ENCODE results near the gene PDE6C. TPM values are rescaled to one million over a fixed set of nuclear protein-coding genes. Genes with fewer than 3 reads are reported as not detected.

Gene PDE6C
- total RNA-seq, 2 donors from 2014 or later: not detected

- no peak for ATAC-seq (replicated peaks)
- no peaks in the 10 kb centered on the region for H3K9me3 Mint-ChIP-seq
- no peaks in the 10 kb centered on the region for H3K4me1 Mint-ChIP-seq
- H3K27ac Mint-ChIP-seq: no peak overlapping the region
- H3K27me3 Mint-ChIP-seq: no peaks in the 10 kb centered on the region
- no peaks in the 10 kb centered on the region for H3K36me3 Mint-ChIP-seq (ENCODE audit: low read depth)
- H3K4me3 Mint-ChIP-seq: no peak overlapping the region
Measured at GRCh38 chr10:93652857-93653256, 40.5 kb downstream of the PDE6C start.

- Mint-ChIP-seq H3K27me3 (no peaks in the 10 kb centered on the region), H3K4me3 (no peak overlapping the region), H3K4me1 (no peaks in the 10 kb centered on the region), H3K9me3 (no peaks in the 10 kb centered on the region), H3K36me3 (ENCODE audit: low read depth) (no peaks in the 10 kb centered on the region), H3K27ac (no peak overlapping the region)
- ATAC-seq (replicated peaks): no peak
Measured at GRCh38 chr10:93654201-93654600, 41.9 kb downstream of the PDE6C start.

- H3K27me3 Mint-ChIP-seq: no peaks in the 10 kb centered on the region
- H3K4me3 Mint-ChIP-seq: no peak overlapping the region
- ATAC-seq (replicated peaks): no peak
Measured at GRCh38 chr10:93656155-93656554, 43.8 kb downstream of the PDE6C start.

GRCh38 chr10:93657757-93658156 lies 45.4 kb downstream of the PDE6C start:
- ATAC-seq (replicated peaks): no peak
- H3K4me3 Mint-ChIP-seq: no peak overlapping the region
- H3K27ac Mint-ChIP-seq: no peak overlapping the region
- no peaks in the 10 kb centered on the region for H3K9me3 Mint-ChIP-seq
- H3K4me1 Mint-ChIP-seq: no peaks in the 10 kb centered on the region
- peaks cover 15% of the 10 kb centered on the region for H3K36me3 Mint-ChIP-seq (ENCODE audit: low read depth)
- H3K27me3 Mint-ChIP-seq: no peaks in the 10 kb centered on the region

More at GRCh38 chr10:93656155-93656554, 43.8 kb downstream of the PDE6C start:
- Mint-ChIP-seq H3K4me1 (no peaks in the 10 kb centered on the region), H3K36me3 (ENCODE audit: low read depth) (peaks cover 10% of the 10 kb centered on the region), H3K9me3 (no peaks in the 10 kb centered on the region), H3K27ac (no peak overlapping the region)

GRCh38 chr10:93666030-93666429 lies 53.7 kb downstream of the PDE6C start:
- Mint-ChIP-seq H3K27me3 (no peaks in the 10 kb centered on the region), H3K36me3 (ENCODE audit: low read depth) (peaks cover 76% of the 10 kb centered on the region), H3K4me1 (no peaks in the 10 kb centered on the region), H3K4me3 (no peak overlapping the region), H3K9me3 (no peaks in the 10 kb centered on the region), H3K27ac (no peak overlapping the region)
- ATAC-seq (replicated peaks): no peak

- Mint-ChIP-seq H3K4me3 (no peak overlapping the region), H3K9me3 (no peaks in the 10 kb centered on the region), H3K36me3 (ENCODE audit: low read depth) (peaks cover 87% of the 10 kb centered on the region)
Measured at GRCh38 chr10:93667795-93668194, 55.5 kb downstream of the PDE6C start.

GRCh38 chr10:93670372-93670771 lies 58.0 kb downstream of the PDE6C start:
- H3K4me1 Mint-ChIP-seq: no peaks in the 10 kb centered on the region
- ATAC-seq (replicated peaks): no peak
- H3K27ac Mint-ChIP-seq: no peak overlapping the region
- no peaks in the 10 kb centered on the region for H3K27me3 Mint-ChIP-seq
- H3K36me3 Mint-ChIP-seq (ENCODE audit: low read depth): peaks cover 91% of the 10 kb centered on the region
- no peak overlapping the region for H3K4me3 Mint-ChIP-seq
- H3K9me3 Mint-ChIP-seq: no peaks in the 10 kb centered on the region

More at GRCh38 chr10:93667795-93668194, 55.5 kb downstream of the PDE6C start:
- Mint-ChIP-seq H3K27ac (no peak overlapping the region), H3K27me3 (no peaks in the 10 kb centered on the region), H3K4me1 (no peaks in the 10 kb centered on the region)
- ATAC-seq (replicated peaks): no peak

GRCh38 chr10:93671042-93671441 lies 58.7 kb downstream of the PDE6C start:
- Mint-ChIP-seq H3K27ac (no peak overlapping the region), H3K9me3 (no peaks in the 10 kb centered on the region), H3K27me3 (no peaks in the 10 kb centered on the region), H3K4me3 (no peak overlapping the region), H3K36me3 (ENCODE audit: low read depth) (peaks cover 87% of the 10 kb centered on the region), H3K4me1 (no peaks in the 10 kb centered on the region)
- ATAC-seq (replicated peaks): no peak

- no peak overlapping the region for H3K27ac Mint-ChIP-seq
- no peaks in the 10 kb centered on the region for H3K4me1 Mint-ChIP-seq
- no peaks in the 10 kb centered on the region for H3K9me3 Mint-ChIP-seq
- H3K27me3 Mint-ChIP-seq: no peaks in the 10 kb centered on the region
- no peak overlapping the region for H3K4me3 Mint-ChIP-seq
- no peak for ATAC-seq (replicated peaks)
- peaks cover 79% of the 10 kb centered on the region for H3K36me3 Mint-ChIP-seq (ENCODE audit: low read depth)
Measured at GRCh38 chr10:93672022-93672678, 59.8 kb downstream of the PDE6C start.

GRCh38 chr10:93672890-93673289 lies 60.6 kb downstream of the PDE6C start:
- peaks cover 71% of the 10 kb centered on the region for H3K36me3 Mint-ChIP-seq (ENCODE audit: low read depth)
- H3K4me3 Mint-ChIP-seq: no peak overlapping the region
- no peak for ATAC-seq (replicated peaks)
- no peak overlapping the region for H3K27ac Mint-ChIP-seq
- no peaks in the 10 kb centered on the region for H3K27me3 Mint-ChIP-seq
- H3K4me1 Mint-ChIP-seq: no peaks in the 10 kb centered on the region
- no peaks in the 10 kb centered on the region for H3K9me3 Mint-ChIP-seq

GRCh38 chr10:93673791-93674190 lies 61.5 kb downstream of the PDE6C start:
- Mint-ChIP-seq H3K27me3 (no peaks in the 10 kb centered on the region), H3K36me3 (ENCODE audit: low read depth) (peaks cover 62% of the 10 kb centered on the region), H3K27ac (no peak overlapping the region), H3K4me1 (no peaks in the 10 kb centered on the region), H3K9me3 (no peaks in the 10 kb centered on the region), H3K4me3 (no peak overlapping the region)
- ATAC-seq (replicated peaks): no peak

- H3K27ac Mint-ChIP-seq: no peak overlapping the region
- no peaks in the 10 kb centered on the region for H3K4me1 Mint-ChIP-seq
- no peaks in the 10 kb centered on the region for H3K27me3 Mint-ChIP-seq
- ATAC-seq (replicated peaks): no peak
- H3K4me3 Mint-ChIP-seq: no peak overlapping the region
- no peaks in the 10 kb centered on the region for H3K9me3 Mint-ChIP-seq
- H3K36me3 Mint-ChIP-seq (ENCODE audit: low read depth): peaks cover 16% of the 10 kb centered on the region
Measured at GRCh38 chr10:93678386-93678785, 66.0 kb downstream of the PDE6C start.

GRCh38 chr10:93678805-93679587 lies 66.7 kb downstream of the PDE6C start:
- H3K4me3 Mint-ChIP-seq: no peak overlapping the region
- H3K27ac Mint-ChIP-seq: no peak overlapping the region
- peaks cover 16% of the 10 kb centered on the region for H3K36me3 Mint-ChIP-seq (ENCODE audit: low read depth)
- no peaks in the 10 kb centered on the region for H3K27me3 Mint-ChIP-seq
- no peaks in the 10 kb centered on the region for H3K9me3 Mint-ChIP-seq
- H3K4me1 Mint-ChIP-seq: no peaks in the 10 kb centered on the region
- no peak for ATAC-seq (replicated peaks)

- H3K36me3 Mint-ChIP-seq (ENCODE audit: low read depth): peaks cover 21% of the 10 kb centered on the region
- H3K9me3 Mint-ChIP-seq: no peaks in the 10 kb centered on the region
- no peaks in the 10 kb centered on the region for H3K4me1 Mint-ChIP-seq
- ATAC-seq (replicated peaks): no peak
- no peaks in the 10 kb centered on the region for H3K27me3 Mint-ChIP-seq
- no peak overlapping the region for H3K27ac Mint-ChIP-seq
- H3K4me3 Mint-ChIP-seq: no peak overlapping the region
Measured at GRCh38 chr10:93680412-93681047, 68.2 kb downstream of the PDE6C start.

- ATAC-seq (replicated peaks): no peak
- no peaks in the 10 kb centered on the region for H3K9me3 Mint-ChIP-seq
- no peak overlapping the region for H3K27ac Mint-ChIP-seq
- peaks cover 73% of the 10 kb centered on the region for H3K36me3 Mint-ChIP-seq (ENCODE audit: low read depth)
- no peaks in the 10 kb centered on the region for H3K4me1 Mint-ChIP-seq
- no peaks in the 10 kb centered on the region for H3K27me3 Mint-ChIP-seq
- H3K4me3 Mint-ChIP-seq: no peak overlapping the region
Measured at GRCh38 chr10:93687737-93688136, 75.4 kb downstream of the PDE6C start.
